ENCODE data around the gene ZP1. TPM values are rescaled to one million over a fixed set of nuclear protein-coding genes. Genes with fewer than 3 reads are reported as not detected.

Gene ZP1
- total and polyA plus RNA-seq, 2 of the 4 experiments (the other 2 are of a cell fraction): 0.18 to 1.6 TPM

DNA sequence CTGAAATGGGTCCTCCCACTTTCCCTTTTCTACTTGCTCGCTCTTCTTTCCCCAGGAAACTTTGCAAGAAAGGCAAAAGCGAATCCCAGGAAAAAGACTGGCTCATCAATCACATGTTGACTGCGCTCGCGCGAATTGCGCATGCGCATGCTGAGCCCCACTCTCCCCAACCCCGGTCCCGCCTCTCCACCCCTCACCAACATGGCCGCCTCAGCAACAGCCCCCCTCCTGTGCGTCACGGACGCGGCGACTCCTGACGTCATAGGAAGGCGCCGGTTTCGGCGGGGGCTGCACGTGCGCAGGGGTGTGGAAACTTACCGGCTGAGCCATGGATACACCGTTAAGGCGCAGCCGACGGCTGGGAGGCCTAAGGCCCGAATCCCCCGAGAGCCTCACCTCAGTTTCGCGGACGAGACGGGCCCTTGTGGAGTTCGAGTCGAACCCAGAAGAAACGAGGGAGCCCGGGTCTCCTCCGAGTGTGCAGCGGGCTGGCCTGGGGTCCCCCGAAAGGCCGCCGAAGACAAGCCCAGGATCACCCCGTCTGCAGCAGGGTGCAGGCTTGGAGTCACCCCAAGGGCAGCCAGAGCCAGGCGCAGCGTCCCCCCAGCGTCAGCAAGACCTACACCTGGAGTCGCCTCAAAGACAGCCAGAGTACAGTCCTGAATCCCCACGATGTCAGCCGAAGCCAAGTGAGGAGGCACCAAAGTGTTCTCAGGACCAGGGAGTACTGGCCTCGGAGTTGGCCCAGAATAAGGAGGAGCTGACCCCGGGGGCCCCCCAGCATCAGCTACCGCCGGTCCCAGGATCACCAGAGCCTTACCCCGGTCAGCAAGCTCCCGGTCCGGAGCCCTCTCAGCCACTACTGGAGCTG is 25.3 kb upstream of the ZP1 start, which contains the start of gene CCDC86:
Gene CCDC86 (plus strand): TSS at position 317 of the 871 bp plus-strand sequence. CDS start 12 bp downstream, at position 329.
- Histone ChIP-seq H3K9me1 (ENCODE audit: insufficient read depth, low read length) (peaks cover 11% of the 10 kb centered on the region), H3K23ac (ENCODE audit: low read depth, low read length) (peak within 1 kb of the TSS; percentile 41; the same call in 1 of the 2 replicates), H3K56ac (ENCODE audit: extremely low read depth, insufficient read depth, low read length) (peak within 1 kb of the TSS; percentile 38; the same call in 1 of the 2 replicates), H2BK15ac (ENCODE audit: low read depth, low read length) (peak within 1 kb of the TSS; percentile 31; the same call in 1 of the 3 replicates), H3K14ac (replicated peaks; ENCODE audit: low read depth, low read length) (peak within 1 kb of the TSS; percentile 53), H3K4me3 (ENCODE audit: insufficient read depth, low read depth, low read length) (peak within 1 kb of the TSS; percentile 69), H3K27me3 (ENCODE audit: control insufficient read depth, insufficient read depth, low read length) (peaks cover 9% of the 10 kb centered on the region), H3K36me3 (ENCODE audit: control insufficient read depth, insufficient read depth, low read length) (peaks cover 2% of the 10 kb centered on the region), H3K9ac (ENCODE audit: low read depth, low read length) (peak within 1 kb of the TSS; percentile 70), H4K91ac (ENCODE audit: insufficient read depth, low read depth, low read length) (peak within 1 kb of the TSS; percentile 63), H2AK9ac (replicated peaks; ENCODE audit: low read depth, low read length, poor library complexity) (peak within 1 kb of the TSS; percentile 97), H3K27ac (ENCODE audit: insufficient read depth, low read length) (peak within 1 kb of the TSS; percentile 64), H2AFZ (replicated peaks; ENCODE audit: low read length, poor library complexity) (peak within 1 kb of the TSS; percentile 98), H2BK120ac (ENCODE audit: low read depth, low read length) (peak within 1 kb of the TSS; percentile 80), H3K9me3 (ENCODE audit: control insufficient read depth, insufficient read depth, low read length) (no peaks in the 10 kb centered on the region), H2BK5ac (ENCODE audit: low read depth, low read length, poor library complexity, severe bottlenecking) (peak within 1 kb of the TSS; percentile 68), H3K4me2 (ENCODE audit: low read depth, low read length) (peak within 1 kb of the TSS; percentile 75), H2AK5ac (ENCODE audit: low read depth, low read length) (peak within 1 kb of the TSS; percentile 71), H4K5ac (ENCODE audit: low read depth, low read length) (peak within 1 kb of the TSS; percentile 90), H4K8ac (ENCODE audit: low read depth in 2 of 2, low read length in 2 of 2) (peak within 1 kb of the TSS; percentile 82 to 95), H3K79me1 (ENCODE audit: low read depth in 1 of 2, low read length in 2 of 2) (peaks cover 19 to 48% of the 10 kb centered on the region in 2 experiments), H4K20me1 (ENCODE audit: insufficient read depth, low read length) (0 out of 2 replicates have a peak, but pooled peaks cover 12% of the 10 kb centered on the region), H3K4ac (ENCODE audit: low read depth, low read length) (peak within 1 kb of the TSS; percentile 76), H3K4me1 (ENCODE audit: control insufficient read depth, insufficient read depth, low read length) (peaks cover 25% of the 10 kb centered on the region), H2BK20ac (ENCODE audit: low read depth, low read length) (peak within 1 kb of the TSS; percentile 23; the same call in 1 of the 2 replicates), H3K18ac (ENCODE audit: low read depth, low read length) (peak within 1 kb of the TSS; percentile 83)
- peak; percentile 94 for DNase-seq
- POLR2A ChIA-PET (ENCODE audit: unreplicated experiment): no interaction called here
- intact Hi-C loops (cut with micrococcal nuclease): no loop called here
- dilution Hi-C loops (cut with HindIII; ENCODE audit: low sequenced_read_pairs, unreplicated experiment): no loop called here
- CTCF ChIA-PET: interaction anchor here (1.4 to 1.9 kb wide), 2 partner anchors 11 to 45 kb away, joined by 3 to 9 read pairs; no protein-coding TSS in a partner anchor
- no TSS peak for BruUV-seq (replicated peaks)
- WGBS, 2 experiments (ENCODE audit: extremely low coverage in 2 of 2, insufficient read length in 1 of 2): 1% methylated on average over 24 of the region's 57 CpGs; no CpG with 5 or more reads in 1 of the 2 experiments
- peak; percentile 90 for ATAC-seq (ENCODE audit: low read depth)
- in situ Hi-C loops (cut with MboI; ENCODE audit: low sequenced_read_pairs): no loop called here
- TF ChIP-seq, protein P1, sequence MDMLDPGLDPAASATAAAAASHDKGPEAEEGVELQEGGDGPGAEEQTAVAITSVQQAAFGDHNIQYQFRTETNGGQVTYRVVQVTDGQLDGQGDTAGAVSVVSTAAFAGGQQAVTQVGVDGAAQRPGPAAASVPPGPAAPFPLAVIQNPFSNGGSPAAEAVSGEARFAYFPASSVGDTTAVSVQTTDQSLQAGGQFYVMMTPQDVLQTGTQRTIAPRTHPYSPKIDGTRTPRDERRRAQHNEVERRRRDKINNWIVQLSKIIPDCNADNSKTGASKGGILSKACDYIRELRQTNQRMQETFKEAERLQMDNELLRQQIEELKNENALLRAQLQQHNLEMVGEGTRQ (IDR thresholded peaks at IDR 0.05; ENCODE audit: low read depth, low read length): peak; percentile 85
- TF ChIP-seq NFE2L2 (IDR thresholded peaks at IDR 0.05; ENCODE audit: low read depth, low read length): 0 out of 2 replicates have a peak, but pooled peaks have one; percentile 19
- TF ChIP-seq, protein P2, sequence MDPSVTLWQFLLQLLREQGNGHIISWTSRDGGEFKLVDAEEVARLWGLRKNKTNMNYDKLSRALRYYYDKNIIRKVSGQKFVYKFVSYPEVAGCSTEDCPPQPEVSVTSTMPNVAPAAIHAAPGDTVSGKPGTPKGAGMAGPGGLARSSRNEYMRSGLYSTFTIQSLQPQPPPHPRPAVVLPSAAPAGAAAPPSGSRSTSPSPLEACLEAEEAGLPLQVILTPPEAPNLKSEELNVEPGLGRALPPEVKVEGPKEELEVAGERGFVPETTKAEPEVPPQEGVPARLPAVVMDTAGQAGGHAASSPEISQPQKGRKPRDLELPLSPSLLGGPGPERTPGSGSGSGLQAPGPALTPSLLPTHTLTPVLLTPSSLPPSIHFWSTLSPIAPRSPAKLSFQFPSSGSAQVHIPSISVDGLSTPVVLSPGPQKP (IDR thresholded peaks at IDR 0.05; ENCODE audit: borderline replicate concordance, low read depth, low read length): no peak
- peak; percentile 47; the same call in 1 of the 2 replicates for TF ChIP-seq FOS (IDR thresholded peaks at IDR 0.05; ENCODE audit: low read depth, low read length)
- TF ChIP-seq POLR2A (IDR thresholded peaks at IDR 0.05; ENCODE audit: low read depth, low read length): peak; percentile 60; the same call in 1 of the 2 replicates
- TF ChIP-seq, protein P3, sequence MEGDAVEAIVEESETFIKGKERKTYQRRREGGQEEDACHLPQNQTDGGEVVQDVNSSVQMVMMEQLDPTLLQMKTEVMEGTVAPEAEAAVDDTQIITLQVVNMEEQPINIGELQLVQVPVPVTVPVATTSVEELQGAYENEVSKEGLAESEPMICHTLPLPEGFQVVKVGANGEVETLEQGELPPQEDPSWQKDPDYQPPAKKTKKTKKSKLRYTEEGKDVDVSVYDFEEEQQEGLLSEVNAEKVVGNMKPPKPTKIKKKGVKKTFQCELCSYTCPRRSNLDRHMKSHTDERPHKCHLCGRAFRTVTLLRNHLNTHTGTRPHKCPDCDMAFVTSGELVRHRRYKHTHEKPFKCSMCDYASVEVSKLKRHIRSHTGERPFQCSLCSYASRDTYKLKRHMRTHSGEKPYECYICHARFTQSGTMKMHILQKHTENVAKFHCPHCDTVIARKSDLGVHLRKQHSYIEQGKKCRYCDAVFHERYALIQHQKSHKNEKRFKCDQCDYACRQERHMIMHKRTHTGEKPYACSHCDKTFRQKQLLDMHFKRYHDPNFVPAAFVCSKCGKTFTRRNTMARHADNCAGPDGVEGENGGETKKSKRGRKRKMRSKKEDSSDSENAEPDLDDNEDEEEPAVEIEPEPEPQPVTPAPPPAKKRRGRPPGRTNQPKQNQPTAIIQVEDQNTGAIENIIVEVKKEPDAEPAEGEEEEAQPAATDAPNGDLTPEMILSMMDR (conservative IDR thresholded peaks at IDR 0.05; ENCODE audit: low read depth, low read length): no peak
- TF ChIP-seq CHD1 (IDR thresholded peaks at IDR 0.05; ENCODE audit: low read depth, low read length): no peak
- no peak for TF ChIP-seq RAD21 (IDR thresholded peaks at IDR 0.05; ENCODE audit: low read length)
- peak; percentile 100 for TF ChIP-seq MAZ (IDR thresholded peaks at IDR 0.05; ENCODE audit: borderline replicate concordance, low read depth, low read length)
- peak; percentile 100 for TF ChIP-seq MXI1 (IDR thresholded peaks at IDR 0.05; ENCODE audit: borderline replicate concordance, low read depth, low read length)
- no peak for TF ChIP-seq RFX5 (IDR thresholded peaks at IDR 0.05; ENCODE audit: low read depth, low read length)
- TF ChIP-seq CEBPB (IDR thresholded peaks at IDR 0.05; ENCODE audit: low read depth, low read length): 0 out of 2 replicates have a peak, but pooled peaks have one; percentile 10
- TF ChIP-seq SMC3 (IDR thresholded peaks at IDR 0.05; ENCODE audit: low read depth, low read length): no peak
